ENCODE results near the gene DHX34. TPM values are rescaled to one million over a fixed set of nuclear protein-coding genes. Genes with fewer than 3 reads are reported as not detected.
A peak's percentile ranks its signal among the peaks of the same experiment; 100 is the strongest.

The DHX34 gene
- total and polyA plus RNA-seq, 9 of the 15 experiments (the other 6 are each of a cell fraction or from before 2014, with no cell fraction given): 0.36 to 42.0 (median 15.0) TPM

DNA sequence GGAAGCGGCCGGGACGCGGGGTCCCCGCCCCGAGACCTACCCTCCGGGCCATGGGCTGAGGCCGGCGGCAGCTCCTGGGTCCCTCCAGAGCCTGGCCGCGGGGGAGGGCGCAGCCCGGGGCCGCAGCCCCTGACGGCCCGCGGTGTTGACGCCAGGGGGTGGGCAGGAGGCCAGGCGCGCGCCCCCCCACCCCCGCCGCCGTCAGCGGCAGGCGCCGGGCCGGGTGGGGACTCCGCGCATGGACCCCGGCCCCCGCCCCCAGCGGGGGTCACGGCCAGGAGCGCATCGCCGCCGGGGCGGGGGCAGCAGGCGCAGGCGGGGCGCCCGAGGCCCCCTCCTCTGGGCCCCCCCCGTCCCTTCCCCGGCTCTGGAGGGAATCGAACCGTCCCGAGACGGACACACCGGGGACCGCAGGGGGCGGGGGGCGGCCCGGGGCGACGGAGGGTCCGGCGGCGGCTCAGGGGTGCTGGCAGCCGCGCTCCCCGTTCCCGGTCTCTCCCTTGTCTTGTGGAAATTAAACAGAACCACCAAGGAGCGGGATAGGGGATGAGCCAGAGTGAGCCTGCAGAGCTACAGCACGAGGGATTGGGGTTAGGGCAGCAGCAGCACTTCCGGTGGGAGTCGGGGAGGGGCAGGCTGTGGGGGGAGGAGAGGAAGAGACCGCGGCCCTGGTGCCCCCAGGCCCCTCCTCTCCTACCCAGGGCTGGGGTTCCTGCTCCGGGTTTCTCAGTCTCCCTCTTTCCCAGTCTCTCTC, 70.1 kb downstream of the DHX34 start, which contains the start of gene MEIS3 (continued):
- TF ChIP-seq TAL1 (IDR thresholded peaks at IDR 0.05) (no peak), SPI1 (IDR thresholded peaks at IDR 0.05; ENCODE audit: borderline replicate concordance, low read depth, low read length) (no peak), TSC22D4 (tag; IDR thresholded peaks at IDR 0.05) (no peak), ZSCAN29 (IDR thresholded peaks at IDR 0.05) (no peak), FOXP1 (CRISPR knock-in tag; IDR thresholded peaks at IDR 0.05) (no peak), ATF3 (IDR thresholded peaks at IDR 0.05) (no peak), ATF3 (CRISPR knock-in tag; conservative IDR thresholded peaks at IDR 0.05) (no peak), DMBX1 (CRISPR knock-in tag; IDR thresholded peaks at IDR 0.05; ENCODE audit: borderline replicate concordance) (no peak), FOXJ3 (CRISPR knock-in tag; IDR thresholded peaks at IDR 0.05) (no peak), STAT6 (CRISPR knock-in tag; IDR thresholded peaks at IDR 0.05) (no peak), PHB (CRISPR knock-in tag; IDR thresholded peaks at IDR 0.05) (no peak), ZNF445 (CRISPR knock-in tag; IDR thresholded peaks at IDR 0.05; ENCODE audit: low read depth) (no peak), KAT7 (CRISPR knock-in tag; IDR thresholded peaks at IDR 0.05; ENCODE audit: borderline replicate concordance) (no peak), SUPT5H (IDR thresholded peaks at IDR 0.05) (no peak), ARID1B (IDR thresholded peaks at IDR 0.05) (no peak), PHF8 (IDR thresholded peaks at IDR 0.05; ENCODE audit: borderline replicate concordance, low read length) (peak; percentile 22; the same call in 1 of the 2 replicates), ZNF408 (CRISPR knock-in tag; IDR thresholded peaks at IDR 0.05; ENCODE audit: low read depth) (no peak), SRSF1 (IDR thresholded peaks at IDR 0.05; ENCODE audit: low read depth, low read length) (no peak), STAT5B (CRISPR knock-in tag; IDR thresholded peaks at IDR 0.05) (no peak), RNF219 (CRISPR knock-in tag; IDR thresholded peaks at IDR 0.05) (no peak)
